H9 (cell line): Measurements from ENCODE around the gene TNFAIP3. TPM values are rescaled to one million over a fixed set of nuclear protein-coding genes. Genes with fewer than 3 reads are reported as not detected.

Experiments
- DNase-seq: peaks from one replicate; pipeline ENCODE4 v3.0.0-alpha.2; 2017
- H2AFZ ChIP-seq: one replicate; pipeline ENCODE4 v1.6.1; 2013; ENCODE audit warnings: mild to moderate bottlenecking, low read length, control low read depth, moderate library complexity
- H2AK5ac ChIP-seq: 2 replicates; pipeline ENCODE4 v1.6.1; 2013; ENCODE audit warnings: low read length, control low read depth, mixed read lengths; ENCODE audit not compliant: insufficient read length
- H2BK120ac ChIP-seq: one replicate; pipeline ENCODE4 v1.6.1; 2013; ENCODE audit warnings: low read depth, mild to moderate bottlenecking, low read length, control low read depth, inconsistent platforms; ENCODE audit not compliant: poor library complexity, severe bottlenecking
- H2BK12ac ChIP-seq: 2 replicates; pipeline ENCODE4 v1.6.1; 2013; ENCODE audit warnings: low read length, control low read depth, mixed read lengths, low read depth; ENCODE audit not compliant: insufficient read length
- H2BK15ac ChIP-seq: 2 replicates; pipeline ENCODE4 v1.6.1; 2013; ENCODE audit warnings: low read depth, low read length, control low read depth
- H2BK20ac ChIP-seq: one replicate; pipeline ENCODE4 v1.6.1; 2013; ENCODE audit warnings: low read depth, mild to moderate bottlenecking, low read length, control low read depth, inconsistent platforms; ENCODE audit not compliant: poor library complexity, severe bottlenecking
- H2BK5ac ChIP-seq: 2 replicates; pipeline ENCODE4 v1.6.1; 2013; ENCODE audit warnings: low read length, control low read depth, mixed read lengths; ENCODE audit not compliant: insufficient read length
- H3K14ac ChIP-seq: 2 replicates; pipeline ENCODE4 v1.6.1; 2013; ENCODE audit warnings: low read length, control low read depth; ENCODE audit not compliant: insufficient read depth
- H3K18ac ChIP-seq: 2 replicates; pipeline ENCODE4 v1.6.1; 2013; ENCODE audit warnings: low read depth, mild to moderate bottlenecking, mixed read lengths, low read length, control low read depth; ENCODE audit not compliant: insufficient read length
- H3K23ac ChIP-seq: 2 replicates; pipeline ENCODE4 v1.6.1; 2013; ENCODE audit warnings: low read length, control low read depth, mixed read lengths, low read depth; ENCODE audit not compliant: insufficient read length
- H3K23me2 ChIP-seq: 2 replicates; pipeline ENCODE4 v1.6.1; 2013; ENCODE audit warnings: low read depth, mild to moderate bottlenecking, mixed read lengths, low read length, control low read depth; ENCODE audit not compliant: insufficient read length, poor library complexity, severe bottlenecking
- H3K27ac ChIP-seq: 2 replicates; pipeline ENCODE4 v1.5.1; 2013; ENCODE audit warnings: low read length, control low read depth, mixed read lengths, low read depth; ENCODE audit not compliant: insufficient read length
- H3K27me3 ChIP-seq: 2 replicates; pipeline ENCODE4 v1.6.1; 2013; ENCODE audit warnings: low read length, control low read depth, inconsistent platforms; ENCODE audit not compliant: insufficient read depth
- H3K4ac ChIP-seq: 2 replicates; pipeline ENCODE4 v1.6.1; 2013; ENCODE audit warnings: low read depth, mild to moderate bottlenecking, control low read depth, inconsistent platforms, low read length, moderate library complexity
- H3K4me1 ChIP-seq: 2 replicates; pipeline ENCODE4 v1.6.1; 2013; ENCODE audit warnings: low read length, control low read depth, inconsistent platforms; ENCODE audit not compliant: insufficient read depth
- H3K4me2 ChIP-seq: 2 replicates; pipeline ENCODE4 v1.6.1; 2013; ENCODE audit warnings: low read length, control low read depth, mixed read lengths; ENCODE audit not compliant: insufficient read length, insufficient read depth
- H3K56ac ChIP-seq: 2 replicates; pipeline ENCODE4 v1.6.1; 2013; ENCODE audit warnings: low read depth, mild to moderate bottlenecking, mixed read lengths, low read length, control low read depth; ENCODE audit not compliant: insufficient read length
- H3K79me1 ChIP-seq: 2 replicates; pipeline ENCODE4 v1.6.1; 2013; ENCODE audit warnings: low read depth, mild to moderate bottlenecking, moderate library complexity, low read length, control low read depth, inconsistent platforms; ENCODE audit not compliant: insufficient read depth, poor library complexity, severe bottlenecking
- H3K79me2 ChIP-seq: 2 replicates; pipeline ENCODE4 v1.6.1; 2013; ENCODE audit warnings: low read length, control low read depth, inconsistent platforms; ENCODE audit not compliant: insufficient read depth
- H3K9ac ChIP-seq: 2 replicates; pipeline ENCODE4 v1.6.1; 2013; ENCODE audit warnings: low read length, control low read depth, mixed read lengths; ENCODE audit not compliant: insufficient read length; ENCODE audit errors: extremely low read depth
- H3K9me3 ChIP-seq: one replicate; pipeline ENCODE4 v1.6.1; 2013; ENCODE audit warnings: low read depth, low read length, inconsistent platforms; ENCODE audit not compliant: control insufficient read depth
- H3T11ph ChIP-seq: one replicate; pipeline ENCODE4 v1.6.1; 2013; ENCODE audit warnings: mild to moderate bottlenecking, low read length, control low read depth, inconsistent platforms
- H4K20me1 ChIP-seq: one replicate; pipeline ENCODE4 v1.6.1; 2013; ENCODE audit not compliant: control insufficient read depth, insufficient read length, insufficient read depth
- H4K5ac ChIP-seq: 2 replicates; pipeline ENCODE4 v1.6.1; 2013; ENCODE audit warnings: low read depth, mild to moderate bottlenecking, mixed read lengths, low read length, control low read depth; ENCODE audit not compliant: insufficient read length
- H4K8ac ChIP-seq: replicated peaks from 2 replicates; pipeline ENCODE4 v1.6.1; 2013; ENCODE audit warnings: low read length, control low read depth, mixed read lengths, low read depth; ENCODE audit not compliant: insufficient read length
- H4K91ac ChIP-seq: 2 replicates; pipeline ENCODE4 v1.6.1; 2013; ENCODE audit warnings: low read depth, mild to moderate bottlenecking, moderate library complexity, mixed read lengths, low read length, control low read depth; ENCODE audit not compliant: insufficient read length
- H3K27ac Mint-ChIP-seq, 3 experiments: 2 replicates in 2 of 3; 3 replicates in 1 of 3; pipeline ENCODE4 v1.8.0; 2020 to 2021; ENCODE audit warnings: mixed read lengths in 3 of 3, mild to moderate bottlenecking in 1 of 3, moderate library complexity in 1 of 3
- H3K27me3 Mint-ChIP-seq: 2 replicates; pipeline ENCODE4 v1.8.0; 2021; ENCODE audit warnings: low read depth, mild to moderate bottlenecking, moderate library complexity, mixed read lengths
- H3K36me3 Mint-ChIP-seq, 3 experiments: 2 replicates in 2 of 3; 3 replicates in 1 of 3; pipeline ENCODE4 v1.8.0; 2020 to 2021; ENCODE audit warnings: low read depth in 3 of 3, mixed read lengths in 3 of 3; ENCODE audit not compliant: insufficient read depth in 1 of 3
- H3K4me1 Mint-ChIP-seq, 2 experiments: 2 replicates each; pipeline ENCODE4 v1.8.0; 2020; ENCODE audit warnings: mixed read lengths in 2 of 2
- H3K4me3 Mint-ChIP-seq, 2 experiments: 2 replicates in 1 of 2; 3 replicates in 1 of 2; pipeline ENCODE4 v1.8.0; 2020 to 2021; ENCODE audit warnings: mild to moderate bottlenecking in 2 of 2, mixed read lengths in 2 of 2, moderate library complexity in 1 of 2
- H3K9me3 Mint-ChIP-seq, 2 experiments: 2 replicates in 1 of 2; 3 replicates in 1 of 2; pipeline ENCODE4 v1.8.0; 2020; ENCODE audit warnings: mild to moderate bottlenecking in 2 of 2, mixed read lengths in 2 of 2, moderate library complexity in 1 of 2
- WGBS: extraction: QIAGEN DNeasy Blood & Tissue Kit; methylation state at CpG from one replicate; pipeline ENCODE4 v1.1.7; 2013; ENCODE audit warnings: missing lambda C conversion rate, low lambda C conversion rate, mixed read lengths; ENCODE audit not compliant: insufficient read length; ENCODE audit errors: extremely low coverage; 5-methylcytosine and 5-hydroxymethylcytosine counted together
- total RNA-seq: library from RNA; stranded (reverse); gene quantifications from 2 replicates; pipeline ENCODE4 v1.2.1, GENCODE V29; 2021
- TF ChIP-seq, protein P1 (sequence below): fragments of 200-600 bp; sonication (generic); conservative IDR thresholded peaks from 3 replicates; pipeline ENCODE4 v1.8.0; 2021; ENCODE audit warnings: antibody characterized with exemption, mild to moderate bottlenecking

Gene TNFAIP3
- total RNA-seq, 1 experiment from 2014 or later, result 3.7 TPM

GRCh38 chr6:137824556-137824879 is 42.5 kb upstream of the TNFAIP3 start:
- Mint-ChIP-seq H3K27me3 (peaks cover 3% of the 10 kb centered on the region), H3K4me3 (no peak overlapping the region), H3K4me1 (no peaks in the 10 kb centered on the region), H3K27ac (no peak overlapping the region), H3K9me3 (no peaks in the 10 kb centered on the region), H3K36me3 (no peaks in the 10 kb centered on the region)
- Histone ChIP-seq H3K23ac (no peak overlapping the region), H2BK20ac (no peak overlapping the region), H2BK15ac (no peak overlapping the region), H2BK5ac (no peak overlapping the region), H4K5ac (no peak overlapping the region), H2BK120ac (no peak overlapping the region), H3K79me2 (no peaks in the 10 kb centered on the region), H4K91ac (no peak overlapping the region), H3K27ac (no peak overlapping the region), H3K18ac (no peak overlapping the region), H4K8ac (no peak overlapping the region), H3T11ph (no peak overlapping the region), H3K9ac (no peak overlapping the region), H4K20me1 (no peaks in the 10 kb centered on the region), H3K4me2 (no peak overlapping the region), H3K23me2 (no peaks in the 10 kb centered on the region), H3K27me3 (no peaks in the 10 kb centered on the region), H2AFZ (no peak overlapping the region), H3K4me1 (no peaks in the 10 kb centered on the region), H3K14ac (no peak overlapping the region), H3K79me1 (no peaks in the 10 kb centered on the region), H3K9me3 (no peaks in the 10 kb centered on the region), H2AK5ac (no peak overlapping the region), H3K56ac (no peak overlapping the region), H3K4ac (no peak overlapping the region), H2BK12ac (no peak overlapping the region)
- TF ChIP-seq, protein P1, sequence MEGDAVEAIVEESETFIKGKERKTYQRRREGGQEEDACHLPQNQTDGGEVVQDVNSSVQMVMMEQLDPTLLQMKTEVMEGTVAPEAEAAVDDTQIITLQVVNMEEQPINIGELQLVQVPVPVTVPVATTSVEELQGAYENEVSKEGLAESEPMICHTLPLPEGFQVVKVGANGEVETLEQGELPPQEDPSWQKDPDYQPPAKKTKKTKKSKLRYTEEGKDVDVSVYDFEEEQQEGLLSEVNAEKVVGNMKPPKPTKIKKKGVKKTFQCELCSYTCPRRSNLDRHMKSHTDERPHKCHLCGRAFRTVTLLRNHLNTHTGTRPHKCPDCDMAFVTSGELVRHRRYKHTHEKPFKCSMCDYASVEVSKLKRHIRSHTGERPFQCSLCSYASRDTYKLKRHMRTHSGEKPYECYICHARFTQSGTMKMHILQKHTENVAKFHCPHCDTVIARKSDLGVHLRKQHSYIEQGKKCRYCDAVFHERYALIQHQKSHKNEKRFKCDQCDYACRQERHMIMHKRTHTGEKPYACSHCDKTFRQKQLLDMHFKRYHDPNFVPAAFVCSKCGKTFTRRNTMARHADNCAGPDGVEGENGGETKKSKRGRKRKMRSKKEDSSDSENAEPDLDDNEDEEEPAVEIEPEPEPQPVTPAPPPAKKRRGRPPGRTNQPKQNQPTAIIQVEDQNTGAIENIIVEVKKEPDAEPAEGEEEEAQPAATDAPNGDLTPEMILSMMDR, result no peak
- WGBS, result no CpG with 5 or more reads among the region's 1 CpG
- no peak for DNase-seq
